PC-9 (cell line): Measurements from ENCODE around the gene ZNF729.

Experiments used
- CTCF ChIP-seq: fragments of 200-600 bp; sonication (generic); conservative IDR thresholded peaks from 2 replicates; pipeline ENCODE4 v1.6.1; 2017; ENCODE audit warnings: mixed run types, antibody characterized with exemption, mild to moderate bottlenecking, moderate library complexity
- EZH2 ChIP-seq: fragments of 200-600 bp; sonication (generic); IDR thresholded peaks from 2 replicates; pipeline ENCODE4 v1.8.0; 2017; ENCODE audit warnings: antibody characterized with exemption, low read depth

DNA sequence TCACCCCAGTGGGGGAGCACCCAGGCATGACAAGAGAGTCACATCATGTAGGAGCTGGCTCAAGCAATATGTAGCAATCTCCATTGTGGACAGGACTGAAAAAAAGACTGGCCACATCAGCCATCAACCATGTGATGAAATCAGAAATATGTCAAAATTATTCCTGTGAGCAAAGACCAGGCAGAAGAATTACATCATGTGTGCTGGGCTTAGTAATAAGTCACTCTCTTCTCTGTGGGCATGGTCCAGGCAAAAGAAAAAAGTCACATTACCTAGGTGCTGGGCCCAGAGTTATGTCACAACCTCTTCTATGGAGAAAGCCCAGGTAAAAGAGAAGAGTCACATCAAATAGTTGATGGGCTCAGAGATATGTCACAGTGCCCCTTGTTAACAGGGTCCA is 28.3 kb upstream of the ZNF729 start:
- no peak for TF ChIP-seq CTCF
- TF ChIP-seq EZH2, result no peak
